Measurements from ENCODE around the gene SDS. TPM values are rescaled to one million over a fixed set of nuclear protein-coding genes. Genes with fewer than 3 reads are reported as not detected.
"Not testable (repeated sequence)": the region's sequence is repeated elsewhere in the genome, so short reads cannot be mapped to it uniquely, and the experiment has no call there.

The SDS gene
- total and polyA plus RNA-seq, 2 of the 8 experiments (the other 6 are each of a cell fraction or from before 2014, with no cell fraction given): 0.21 TPM; not detected in 1

GRCh38 chr12:113354192-113354591, 49.5 kb downstream of the SDS start:
- DNase-seq (ENCODE audit: low read depth in 1 of 2, low spot score in 2 of 2): not testable (repeated sequence)
- CTCF ChIA-PET (ENCODE audit: partially characterized antibody): interaction anchor here (0.7 to 2.2 kb wide), 3 partner anchors 9 to 71 kb away, joined by 3 to 8 read pairs (median 4); no protein-coding TSS in a partner anchor
- WGBS, 2 experiments (ENCODE audit: extremely low coverage in 1 of 2, insufficient coverage in 1 of 2, insufficient read length in 1 of 2, insufficient replicate concordance in 2 of 2, low coverage in 1 of 2, low lambda C conversion rate in 2 of 2, missing lambda C conversion rate in 1 of 2): 95% methylated on average over 4 of the region's 7 CpGs; no CpG with 5 or more reads in 1 of the 2 experiments

More at GRCh38 chr12:113354192-113354591, 49.5 kb downstream of the SDS start:
- not testable (repeated sequence) for H4K91ac ChIP-seq (replicated peaks; ENCODE audit: insufficient read length, low read length); FAIRE-seq; H3K9me3 ChIP-seq (ENCODE audit: insufficient read depth in 2 of 2, low read depth in 1 of 2, low read length in 1 of 2); H4K20me1 ChIP-seq (replicated peaks in 1 of 2; ENCODE audit: control insufficient read depth in 1 of 2, insufficient read depth in 2 of 2, low read length in 2 of 2); H2BK12ac ChIP-seq (ENCODE audit: low read depth, low read length); H3K36me3 ChIP-seq (ENCODE audit: control insufficient read depth in 2 of 4, insufficient read depth in 4 of 4, low read length in 3 of 4); H4K5ac ChIP-seq (ENCODE audit: insufficient read length, low read depth, low read length); H3K27me3 ChIP-seq (replicated peaks in 1 of 4; ENCODE audit: control insufficient read depth in 3 of 4, extremely low read depth in 1 of 4, insufficient read depth in 3 of 4, low read length in 3 of 4); H2AFZ ChIP-seq (ENCODE audit: low read length); H3K23me2 ChIP-seq (ENCODE audit: low read depth, low read length); H2BK5ac ChIP-seq (ENCODE audit: low read depth, low read length); H2BK120ac ChIP-seq (replicated peaks; ENCODE audit: low read depth, low read length); H4K8ac ChIP-seq (ENCODE audit: extremely low read depth, insufficient read depth, low read length); H3K79me1 ChIP-seq (ENCODE audit: low read depth, low read length); H2AK5ac ChIP-seq (ENCODE audit: low read depth, low read length); H3K14ac ChIP-seq (ENCODE audit: insufficient read length); H3K4me2 ChIP-seq (ENCODE audit: insufficient read depth in 1 of 2, low read depth in 2 of 2, low read length in 2 of 2); H3K56ac ChIP-seq (replicated peaks; ENCODE audit: insufficient read length, low read depth, low read length); H3K79me2 ChIP-seq (ENCODE audit: control insufficient read depth in 1 of 2, insufficient read depth in 2 of 2, low read length in 2 of 2); H3K23ac ChIP-seq (ENCODE audit: insufficient read length); H2BK15ac ChIP-seq (ENCODE audit: low read length); H3K4me1 ChIP-seq (replicated peaks in 1 of 4; ENCODE audit: control insufficient read depth in 3 of 4, insufficient read depth in 4 of 4, low read length in 3 of 4); H3K18ac ChIP-seq (ENCODE audit: extremely low read depth, low read length); H3K27ac ChIP-seq (ENCODE audit: low read depth, low read length); H3K4me3 ChIP-seq (ENCODE audit: extremely low read depth in 1 of 4, insufficient read depth in 2 of 4, low read depth in 3 of 4, low read length in 4 of 4); H2BK20ac ChIP-seq (ENCODE audit: low read length); H3K4ac ChIP-seq (replicated peaks; ENCODE audit: insufficient read length, low read depth, low read length); H3K9ac ChIP-seq (replicated peaks in 1 of 4; ENCODE audit: extremely low read depth in 1 of 4, low read depth in 3 of 4, low read length in 3 of 4)
- POLR2A ChIA-PET (ENCODE audit: partially characterized antibody): interaction anchor here (1.5 kb wide), 1 partner anchor 19 kb away, joined by 5 read pairs; the partner anchor contains the start of gene SLC8B1
